GM23248 (cell line): ENCODE data around the gene GDPD3. TPM values are rescaled to one million over a fixed set of nuclear protein-coding genes. Genes with fewer than 3 reads are reported as not detected.

Experiments used
- DNase-seq: peaks from one replicate; pipeline ENCODE4 v3.0.0-alpha.2; 2015
- H2AFZ ChIP-seq: fragments of 200-600 bp; sonication (generic); 2 replicates; pipeline ENCODE4 v1.6.1; 2016; ENCODE audit warnings: antibody characterized with exemption
- H3F3A ChIP-seq: fragments of 200-600 bp; sonication (generic); 2 replicates; pipeline ENCODE4 v1.6.1; 2016; ENCODE audit warnings: mild to moderate bottlenecking, antibody characterized with exemption, mixed run types; ENCODE audit not compliant: insufficient read depth
- H3K27ac ChIP-seq: fragments of 200-600 bp; sonication (generic); 2 replicates; pipeline ENCODE4 v1.5.1; 2016; ENCODE audit warnings: mild to moderate bottlenecking
- H3K27me3 ChIP-seq: fragments of 200-600 bp; sonication (generic); replicated peaks from 2 replicates; pipeline ENCODE4 v1.6.1; 2016; ENCODE audit warnings: mild to moderate bottlenecking; ENCODE audit not compliant: insufficient read depth
- H3K36me3 ChIP-seq: fragments of 200-600 bp; sonication (generic); 2 replicates; pipeline ENCODE4 v1.6.1; 2016; ENCODE audit warnings: low read depth, mild to moderate bottlenecking
- H3K4me1 ChIP-seq: fragments of 200-600 bp; sonication (generic); 2 replicates; pipeline ENCODE4 v1.6.1; 2016; ENCODE audit warnings: mild to moderate bottlenecking; ENCODE audit not compliant: insufficient read depth
- H3K4me2 ChIP-seq: fragments of 200-600 bp; sonication (generic); one replicate; pipeline ENCODE4 v1.6.1; 2016; ENCODE audit warnings: mild to moderate bottlenecking; ENCODE audit not compliant: unreplicated experiment
- H3K4me3 ChIP-seq: fragments of 200-600 bp; sonication (generic); 2 replicates; pipeline ENCODE4 v1.5.1; 2016; ENCODE audit warnings: mild to moderate bottlenecking
- H3K79me2 ChIP-seq: fragments of 200-600 bp; sonication (generic); 2 replicates; pipeline ENCODE4 v1.6.1; 2016; ENCODE audit warnings: mild to moderate bottlenecking; ENCODE audit not compliant: insufficient read depth
- H3K9ac ChIP-seq: fragments of 200-600 bp; sonication (generic); 2 replicates; pipeline ENCODE4 v1.6.1; 2016; ENCODE audit warnings: mild to moderate bottlenecking
- H3K9me2 ChIP-seq: fragments of 200-600 bp; sonication (generic); 2 replicates; pipeline ENCODE4 v1.6.1; 2016; ENCODE audit warnings: mixed run types, mild to moderate bottlenecking, moderate library complexity; ENCODE audit not compliant: insufficient read depth
- H3K9me3 ChIP-seq: fragments of 200-600 bp; sonication (generic); one replicate; pipeline ENCODE4 v1.6.1; 2017; ENCODE audit warnings: low read depth
- H4K20me1 ChIP-seq: fragments of 200-600 bp; sonication (generic); 2 replicates; pipeline ENCODE4 v1.6.0; 2016; ENCODE audit not compliant: insufficient read depth
- EZH2 ChIP-seq: fragments of 200-600 bp; sonication (generic); IDR thresholded peaks from 2 replicates; pipeline ENCODE4 v1.6.1; 2018; ENCODE audit warnings: antibody characterized with exemption, mild to moderate bottlenecking; ENCODE audit not compliant: insufficient read depth, poor library complexity, severe bottlenecking
- EZH2phosphoT487 ChIP-seq: fragments of 200-600 bp; sonication (generic); IDR thresholded peaks from 2 replicates; pipeline ENCODE4 v1.6.1; 2018; ENCODE audit warnings: antibody characterized with exemption, moderate library complexity, mild to moderate bottlenecking, low read depth; ENCODE audit not compliant: insufficient read depth
- WGBS, 2 experiments: methylation state at CpG; one replicate each; pipeline ENCODE4 v1.1.6; 2015 to 2017; ENCODE audit warnings: low lambda C conversion rate in 2 of 2, low coverage in 1 of 2; ENCODE audit errors: missing lambda C conversion rate in 2 of 2; 5-methylcytosine and 5-hydroxymethylcytosine counted together
- in situ Hi-C: fragments of 300-500 bp; cut with MboI; formaldehyde crosslinking; loops from 2 replicates; pipeline ENCODE4 v1.15.0; 2020
- polyA plus RNA-seq: library from polyadenylated mRNA; unstranded; fragments of >200 nt; fragmentation: Nextera tagmentation; extraction: Ambion mirVana; gene quantifications from 2 replicates; pipeline ENCODE4 v1.2.1, GENCODE V29; 2016
- total RNA-seq: library from RNA; depleted of rRNA; stranded (reverse); fragments of >200 nt; shearing (Covaris generic); gene quantifications from 2 replicates; pipeline ENCODE4 v1.2.3, GENCODE V29; 2014

GDPD3 gene
- total and polyA plus RNA-seq, 2 experiments from 2014 or later, result 0.22 to 1.2 TPM

DNA sequence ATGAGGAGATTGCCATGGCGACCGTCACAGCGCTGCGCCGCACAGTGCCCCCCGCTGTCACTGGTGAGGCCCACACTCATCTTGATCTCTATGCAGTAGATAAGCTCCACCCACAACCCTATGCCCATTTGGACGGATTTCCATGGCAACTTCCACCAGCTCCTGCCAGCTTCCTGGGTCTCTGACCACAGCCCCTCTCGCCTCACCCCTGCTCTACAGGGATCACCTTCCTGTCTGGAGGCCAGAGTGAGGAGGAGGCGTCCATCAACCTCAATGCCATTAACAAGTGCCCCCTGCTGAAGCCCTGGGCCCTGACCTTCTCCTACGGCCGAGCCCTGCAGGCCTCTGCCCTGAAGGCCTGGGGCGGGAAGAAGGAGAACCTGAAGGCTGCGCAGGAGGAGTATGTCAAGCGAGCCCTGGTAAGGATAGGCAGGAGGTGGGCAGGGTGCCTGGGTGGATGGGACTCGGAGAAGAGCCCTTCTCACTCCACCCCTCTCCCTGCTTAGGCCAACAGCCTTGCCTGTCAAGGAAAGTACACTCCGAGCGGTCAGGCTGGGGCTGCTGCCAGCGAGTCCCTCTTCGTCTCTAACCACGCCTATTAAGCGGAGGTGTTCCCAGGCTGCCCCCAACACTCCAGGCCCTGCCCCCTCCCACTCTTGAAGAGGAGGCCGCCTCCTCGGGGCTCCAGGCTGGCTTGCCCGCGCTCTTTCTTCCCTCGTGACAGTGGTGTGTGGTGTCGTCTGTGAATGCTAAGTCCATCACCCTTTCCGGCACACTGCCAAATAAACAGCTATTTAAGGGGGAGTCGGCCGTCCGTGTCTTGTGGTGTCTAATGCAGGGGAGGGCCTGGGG lies 43.5 kb downstream of the GDPD3 start:
- in situ Hi-C loops, result loop anchor here (5.0 kb wide), 1 partner anchor 52 kb away; the partner anchor contains the start of gene MAPK3
- H3K79me2 ChIP-seq, result peaks cover 63% of the 10 kb centered on the region
- peaks cover 26% of the 10 kb centered on the region; the same call in 1 of the 2 replicates for H4K20me1 ChIP-seq
- H3K9ac ChIP-seq, result peak overlapping the region; percentile 92
- no peak for DNase-seq
- TF ChIP-seq EZH2phosphoT487, result no peak
- TF ChIP-seq EZH2, result no peak
- peaks cover 60% of the 10 kb centered on the region for H3K36me3 ChIP-seq
- H3F3A ChIP-seq, result peaks cover 82% of the 10 kb centered on the region
- H3K27ac ChIP-seq, result peak overlapping the region; percentile 35
- H2AFZ ChIP-seq, result no peak overlapping the region
- H3K4me3 ChIP-seq, result peak overlapping the region; percentile 82
- H3K9me3 ChIP-seq, result no peaks in the 10 kb centered on the region
- peak overlapping the region; percentile 91 for H3K4me2 ChIP-seq
- H3K4me1 ChIP-seq, result peaks cover 30% of the 10 kb centered on the region
- WGBS, 2 experiments, result 79 to 82% methylated on average over 27 to 31 of the region's 31 CpGs
- H3K9me2 ChIP-seq, result no peaks in the 10 kb centered on the region
- H3K27me3 ChIP-seq, result no peaks in the 10 kb centered on the region

DNA sequence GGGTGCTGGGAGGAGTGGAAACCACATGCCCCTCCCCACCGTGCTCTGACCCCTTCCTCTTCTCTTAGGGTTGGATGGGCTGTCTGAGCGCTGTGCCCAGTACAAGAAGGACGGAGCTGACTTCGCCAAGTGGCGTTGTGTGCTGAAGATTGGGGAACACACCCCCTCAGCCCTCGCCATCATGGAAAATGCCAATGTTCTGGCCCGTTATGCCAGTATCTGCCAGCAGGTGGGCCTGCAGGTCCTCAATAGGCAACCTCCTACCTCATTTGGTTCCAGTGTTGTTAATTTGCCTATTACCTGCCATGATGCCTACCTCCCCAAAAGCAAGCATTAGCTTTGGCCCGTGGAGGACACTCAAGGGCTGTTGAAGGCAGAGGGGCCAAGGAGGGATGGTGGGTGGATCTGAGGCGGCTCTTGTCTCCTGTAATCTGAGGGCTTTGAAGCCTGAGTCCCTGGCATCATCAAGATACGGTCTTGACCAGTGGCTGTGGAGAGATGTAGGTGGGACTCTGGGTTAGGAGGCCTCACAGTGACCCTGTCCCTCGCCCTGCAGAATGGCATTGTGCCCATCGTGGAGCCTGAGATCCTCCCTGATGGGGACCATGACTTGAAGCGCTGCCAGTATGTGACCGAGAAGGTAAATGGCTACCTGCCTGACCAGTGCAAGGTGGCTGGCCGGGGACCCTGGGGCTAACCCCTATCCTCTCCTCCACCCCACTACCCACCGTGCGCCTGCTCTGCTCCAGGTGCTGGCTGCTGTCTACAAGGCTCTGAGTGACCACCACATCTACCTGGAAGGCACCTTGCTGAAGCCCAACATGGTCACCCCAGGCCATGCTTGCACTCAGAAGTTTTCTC lies 44.4 kb downstream of the GDPD3 start:
- peak; percentile 65 for DNase-seq
- 86 to 89% methylated on average over 17 of the region's 17 CpGs for WGBS, 2 experiments
- peaks cover 26% of the 10 kb centered on the region; the same call in 1 of the 2 replicates for H4K20me1 ChIP-seq
- H2AFZ ChIP-seq, result no peak overlapping the region
- peak overlapping the region; percentile 92 for H3K9ac ChIP-seq
- peaks cover 66% of the 10 kb centered on the region for H3K79me2 ChIP-seq
- in situ Hi-C loops, result no loop called here
- H3K9me3 ChIP-seq, result no peaks in the 10 kb centered on the region
- peaks cover 35% of the 10 kb centered on the region for H3K4me1 ChIP-seq
- H3K36me3 ChIP-seq, result peaks cover 60% of the 10 kb centered on the region
- H3K27ac ChIP-seq, result peak overlapping the region; percentile 35
- no peaks in the 10 kb centered on the region for H3K27me3 ChIP-seq
- peak overlapping the region; percentile 91 for H3K4me2 ChIP-seq
- peaks cover 73% of the 10 kb centered on the region for H3F3A ChIP-seq
- TF ChIP-seq EZH2phosphoT487 (no peak), EZH2 (no peak)
- H3K4me3 ChIP-seq, result peak overlapping the region; percentile 82
- no peaks in the 10 kb centered on the region for H3K9me2 ChIP-seq

DNA sequence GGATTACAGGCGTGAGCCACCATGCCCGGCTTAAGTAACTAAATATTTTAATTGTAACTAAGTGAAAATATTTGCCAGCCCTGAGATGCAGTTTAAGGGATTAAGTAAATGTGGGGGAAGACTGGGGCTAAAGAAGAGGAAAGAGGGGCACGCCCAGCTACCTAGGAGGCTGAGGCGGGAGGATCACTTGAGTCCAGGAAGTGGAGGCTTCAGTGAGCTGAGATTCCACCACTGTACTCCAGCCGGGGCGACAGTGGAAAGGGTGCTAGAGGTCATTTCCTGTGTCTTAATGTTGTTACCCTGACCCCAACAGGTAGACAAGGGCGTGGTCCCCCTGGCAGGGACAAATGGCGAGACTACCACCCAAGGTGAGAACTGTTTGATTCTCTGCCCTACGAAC lies 45.0 kb downstream of the GDPD3 start:
- Histone ChIP-seq H3K4me3 (peak overlapping the region; percentile 82), H3K79me2 (peaks cover 73% of the 10 kb centered on the region)

DNA sequence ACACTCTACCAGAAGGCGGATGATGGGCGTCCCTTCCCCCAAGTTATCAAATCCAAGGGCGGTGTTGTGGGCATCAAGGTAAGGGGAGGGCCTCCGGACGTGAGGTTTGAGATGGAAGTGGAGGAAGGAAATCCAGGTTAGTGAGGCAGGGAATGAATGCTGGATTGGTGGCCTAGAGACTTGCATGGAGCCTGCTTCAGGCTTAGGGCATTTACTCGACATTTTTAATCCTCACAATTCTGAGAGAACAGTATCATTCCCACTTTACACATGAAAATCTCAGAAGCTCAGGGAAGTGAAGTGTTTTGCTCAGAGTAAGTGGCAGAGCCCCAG lies 45.8 kb downstream of the GDPD3 start:
- TF ChIP-seq EZH2phosphoT487, result no peak
- no peak for TF ChIP-seq EZH2
- Histone ChIP-seq H3K36me3 (peaks cover 51% of the 10 kb centered on the region), H3K4me2 (peak overlapping the region; percentile 91), H3K9me3 (no peaks in the 10 kb centered on the region), H3K4me3 (peak overlapping the region; percentile 82), H2AFZ (no peak overlapping the region), H3K9ac (peak overlapping the region; percentile 92), H3K4me1 (peaks cover 43% of the 10 kb centered on the region), H3K27me3 (no peaks in the 10 kb centered on the region), H3K79me2 (peaks cover 81% of the 10 kb centered on the region), H3K9me2 (no peaks in the 10 kb centered on the region), H4K20me1 (peaks cover 26% of the 10 kb centered on the region; the same call in 1 of the 2 replicates), H3K27ac (peak overlapping the region; percentile 87; the same call in 1 of the 2 replicates), H3F3A (peaks cover 66% of the 10 kb centered on the region)
- no peak for DNase-seq
- in situ Hi-C loops, result no loop called here
- 83 to 84% methylated on average over 6 of the region's 6 CpGs for WGBS, 2 experiments

More for the DNA sequence above, 45.0 kb downstream of the GDPD3 start:
- no peaks in the 10 kb centered on the region for H3K9me3 ChIP-seq
- H3K4me2 ChIP-seq, result peak overlapping the region; percentile 91
- H3K36me3 ChIP-seq, result peaks cover 56% of the 10 kb centered on the region
- H3K4me1 ChIP-seq, result peaks cover 41% of the 10 kb centered on the region
- no peak overlapping the region for H2AFZ ChIP-seq
- H3K27ac ChIP-seq, result peak overlapping the region; percentile 35
- H3K27me3 ChIP-seq, result no peaks in the 10 kb centered on the region
- in situ Hi-C loops, result no loop called here
- peaks cover 26% of the 10 kb centered on the region; the same call in 1 of the 2 replicates for H4K20me1 ChIP-seq
- H3F3A ChIP-seq, result peaks cover 71% of the 10 kb centered on the region
- no peak for DNase-seq
- H3K9me2 ChIP-seq, result no peaks in the 10 kb centered on the region
- 81 to 86% methylated on average over 9 of the region's 9 CpGs for WGBS, 2 experiments
- TF ChIP-seq EZH2 (no peak), EZH2phosphoT487 (no peak)
- peak overlapping the region; percentile 92 for H3K9ac ChIP-seq
